GM18520 (cell line): ENCODE measurements around the gene HYCC2.
"Not testable (repeated sequence)": the region's sequence is repeated elsewhere in the genome, so short reads cannot be mapped to it uniquely, and the experiment has no call there.

Experiments used
- ATAC-seq: cut with Tn5 transposase; IDR thresholded peaks from one replicate; pipeline ENCODE4 v1.9.1; 2021; ENCODE audit not compliant: unreplicated experiment

Gene HYCC2

DNA sequence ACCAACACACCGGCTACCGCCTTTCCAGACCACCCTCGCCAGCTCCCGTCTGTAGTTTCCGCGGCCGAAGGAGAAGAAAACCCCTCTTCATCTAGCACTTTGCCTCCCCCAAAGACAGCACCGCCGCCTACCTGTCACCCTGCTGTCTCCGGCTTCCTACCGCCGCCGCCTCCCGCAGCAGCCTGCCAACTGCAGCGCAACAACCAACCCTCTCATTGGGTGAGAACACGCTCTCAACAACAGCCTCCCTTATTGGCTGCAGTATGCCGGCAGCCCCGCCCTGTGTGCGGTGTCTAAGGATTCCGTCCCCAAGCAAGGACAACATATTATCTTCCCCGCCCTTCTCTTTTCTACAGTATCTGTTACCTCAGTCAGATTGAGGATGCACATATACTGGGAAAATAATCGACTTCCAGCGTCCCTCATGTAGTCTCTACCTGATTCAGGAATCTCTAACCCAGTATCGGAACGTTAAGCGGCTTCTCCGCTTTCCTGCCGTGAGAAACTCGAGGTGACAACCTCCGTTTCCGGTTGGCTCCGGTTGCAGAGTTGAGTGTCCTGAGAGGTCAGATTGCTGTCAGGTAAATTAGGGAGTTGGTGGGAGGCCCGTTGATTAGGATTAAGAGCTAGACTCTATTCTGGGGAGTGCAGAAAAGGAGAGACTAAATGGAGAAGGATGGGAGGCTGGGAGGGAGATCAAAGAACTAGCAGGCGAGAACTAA is at the start of gene HYCC2, which contains the start of gene NDUFB3:
Gene HYCC2 (minus strand): TSS at position 193 of the 722 bp plus-strand sequence. CDS start 47,662 bp downstream, outside the sequence.
Gene NDUFB3 (plus strand): TSS at position 523 of the 722 bp plus-strand sequence. CDS start 6,882 bp downstream, outside the sequence.
- ATAC-seq, result peak; percentile 98

GRCh38 chr2:201118961-201119854 is 47.7 kb upstream of the HYCC2 start:
- no peak for ATAC-seq

DNA sequence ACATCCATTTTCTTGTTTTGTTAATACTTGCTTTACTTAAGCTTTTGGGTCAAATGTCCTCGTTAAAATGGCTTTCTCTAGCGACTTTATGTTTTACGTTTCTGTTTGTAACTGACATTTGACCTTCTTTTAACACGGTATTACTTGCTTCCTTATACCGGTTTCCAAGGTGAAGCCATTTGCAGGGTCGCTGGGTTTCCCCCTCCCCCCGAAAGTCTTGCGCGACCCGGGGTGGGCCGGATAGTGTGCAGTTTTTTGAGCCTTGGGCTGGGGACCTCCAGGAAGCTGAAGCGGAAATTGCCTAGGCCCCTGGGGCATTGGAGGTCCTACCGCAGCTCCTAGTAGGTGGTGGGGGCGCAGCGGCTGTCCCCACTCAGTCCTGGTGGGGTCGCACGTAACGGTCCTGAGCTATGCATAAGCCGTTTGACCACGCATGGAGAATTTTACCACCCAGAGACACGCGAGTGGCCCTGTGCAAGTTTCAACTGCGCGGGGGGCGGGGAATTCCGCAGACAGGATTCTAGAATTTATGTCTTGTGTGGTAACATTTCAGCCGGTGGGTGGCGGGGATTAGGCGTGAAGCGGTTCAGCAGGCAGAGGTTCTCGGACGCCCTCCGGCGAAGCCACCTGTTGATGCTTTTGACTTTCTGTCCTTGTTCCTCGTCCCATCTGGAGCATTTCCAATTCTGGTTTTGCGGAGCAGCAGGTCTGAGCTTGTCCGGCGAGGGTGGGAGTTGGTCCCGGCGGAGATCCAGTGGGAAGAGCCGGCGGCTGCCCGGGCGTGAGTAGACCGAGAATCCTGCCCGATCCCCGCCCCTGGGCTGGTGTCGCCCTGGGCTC is 46.9 kb upstream of the HYCC2 start:
- peak; percentile 21 for ATAC-seq

GRCh38 chr2:201117735-201118094 is 46.2 kb upstream of the HYCC2 start:
- ATAC-seq, result not testable (repeated sequence)

DNA sequence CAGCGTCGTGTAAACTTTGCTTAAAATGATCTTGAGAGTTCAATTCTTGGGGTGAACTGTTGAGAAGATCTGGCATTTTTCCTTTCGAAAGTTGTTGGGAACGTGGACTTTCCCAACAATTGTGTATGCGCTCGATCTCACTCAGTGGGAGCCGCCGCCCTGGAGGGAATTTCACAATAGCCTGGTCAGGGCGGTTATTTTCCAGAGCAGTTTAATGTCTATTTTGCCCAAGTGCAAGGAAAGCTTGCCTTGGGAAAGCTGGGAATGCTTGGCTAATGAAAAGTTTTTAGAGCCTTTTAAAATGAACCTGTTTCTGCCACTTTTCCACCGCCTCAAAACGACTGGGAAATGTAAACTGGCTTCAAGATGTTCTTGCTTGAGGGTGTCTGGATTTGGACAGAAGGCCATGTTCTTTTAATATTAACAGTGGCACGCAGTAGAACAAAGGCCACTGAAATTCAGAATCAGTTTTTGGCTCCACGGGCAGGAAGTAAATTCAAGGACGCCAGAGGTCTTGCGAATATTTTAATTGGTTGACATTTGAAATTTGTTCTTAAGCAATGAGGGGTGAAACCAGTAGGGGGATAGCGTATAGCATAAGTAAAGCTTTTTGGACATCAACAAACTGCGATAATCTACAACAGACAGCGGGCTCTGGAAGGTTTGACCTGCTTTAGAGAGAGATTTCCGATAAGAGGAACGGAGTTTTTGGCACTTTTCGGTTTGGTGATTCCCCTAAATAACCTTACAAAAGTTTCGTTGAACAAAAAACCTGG is 45.7 kb upstream of the HYCC2 start:
- ATAC-seq, result peak; percentile 22

GRCh38 chr2:201116115-201116958 is 44.9 kb upstream of the HYCC2 start, which contains the start of gene CFLAR:
Gene CFLAR (plus strand): TSS chr2:201116164. CDS start chr2:201129866, 13,702 bp downstream.
- ATAC-seq, result peak; percentile 20

GRCh38 chr2:201114846-201115245 is 43.4 kb upstream of the HYCC2 start:
- no peak for ATAC-seq

- no peak for ATAC-seq
Measured at GRCh38 chr2:201114350-201114749, 42.9 kb upstream of the HYCC2 start.

GRCh38 chr2:201111096-201111495 is 39.6 kb upstream of the HYCC2 start:
- no peak for ATAC-seq

- ATAC-seq, result no peak
Measured at GRCh38 chr2:201110615-201111014, 39.1 kb upstream of the HYCC2 start.

DNA sequence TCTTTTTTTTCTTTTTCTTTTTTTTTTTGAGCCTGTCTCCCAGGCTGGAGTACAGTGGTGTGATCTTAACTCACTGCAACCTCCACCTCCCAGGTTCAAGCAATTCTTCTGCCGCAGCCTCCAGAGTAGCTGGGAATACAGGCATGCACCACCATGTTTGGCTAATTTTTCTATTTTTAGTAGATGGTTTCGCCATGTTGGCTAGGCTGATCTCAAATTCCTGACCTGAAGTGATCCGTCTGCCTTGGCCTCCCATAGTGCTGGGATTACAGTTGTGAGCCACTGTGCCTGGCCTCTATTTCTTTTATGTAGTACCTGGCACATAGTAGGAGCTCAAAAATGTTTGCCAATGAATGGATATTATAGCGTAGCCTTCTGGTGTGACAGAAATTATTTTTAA is 37.7 kb upstream of the HYCC2 start:
- ATAC-seq, result no peak

- ATAC-seq, result no peak
Measured at GRCh38 chr2:201108341-201108740, 36.9 kb upstream of the HYCC2 start.

- no peak for ATAC-seq
Measured at GRCh38 chr2:201107624-201108023, 36.2 kb upstream of the HYCC2 start.

DNA sequence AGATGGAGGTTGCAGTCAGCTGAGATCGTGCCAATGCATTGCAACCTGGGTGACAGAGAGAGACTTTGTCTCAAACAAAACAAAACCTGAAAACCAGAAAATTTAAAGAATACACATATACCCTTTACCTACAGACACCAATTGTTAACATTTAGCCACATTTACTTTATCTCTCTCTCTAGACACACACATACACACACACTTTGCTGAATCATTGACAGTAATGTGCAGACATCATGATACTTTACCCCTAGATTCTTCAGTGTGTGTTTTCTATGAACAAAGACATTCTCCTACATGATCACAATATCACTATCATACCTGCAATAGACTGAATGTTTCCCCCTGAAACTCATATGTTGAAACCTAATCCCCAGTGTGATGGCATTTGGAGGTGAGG is 34.3 kb upstream of the HYCC2 start:
- no peak for ATAC-seq

DNA sequence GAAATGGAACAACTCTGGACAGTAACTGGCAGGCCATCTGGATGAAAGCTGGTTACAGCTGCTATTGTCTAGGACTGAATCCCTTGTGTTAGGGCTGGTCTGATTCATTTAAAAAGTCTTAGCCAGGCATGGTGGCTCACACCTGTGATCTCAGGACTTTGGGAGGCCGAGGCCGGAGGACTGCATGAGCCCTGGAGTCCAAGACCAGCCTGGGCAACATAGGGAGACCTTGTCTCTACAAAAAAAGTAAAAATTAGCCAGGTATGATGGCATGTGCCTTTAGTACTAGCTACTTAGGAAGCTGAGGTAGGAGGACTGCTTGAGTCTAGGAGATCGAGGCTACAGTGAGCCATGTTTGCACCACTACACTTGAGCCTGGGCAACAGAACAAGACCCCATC is 29.0 kb upstream of the HYCC2 start:
- ATAC-seq, result no peak

DNA sequence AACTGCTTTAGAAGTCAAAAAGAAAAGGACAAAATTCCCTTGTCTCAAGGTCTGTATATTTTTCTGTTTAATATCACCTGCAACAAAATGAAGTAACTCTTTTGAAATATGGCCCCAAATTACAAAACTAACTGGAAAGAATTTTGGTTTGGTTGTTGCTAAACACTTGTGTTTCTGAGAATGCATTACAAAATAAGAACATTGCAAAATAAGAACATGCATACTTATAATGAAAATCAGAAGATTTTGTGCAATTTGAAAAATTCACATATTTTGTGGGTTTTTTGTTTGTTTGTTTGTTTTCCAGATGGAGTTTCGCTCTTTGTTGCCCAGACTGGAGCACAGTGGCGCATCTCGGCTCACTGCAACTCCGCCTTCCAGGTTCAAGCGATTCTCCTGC is 22.1 kb upstream of the HYCC2 start:
- ATAC-seq, result no peak

- ATAC-seq, result no peak
Measured at GRCh38 chr2:201090574-201090973, 19.1 kb upstream of the HYCC2 start.

GRCh38 chr2:201084863-201085262 is 13.4 kb upstream of the HYCC2 start:
- no peak for ATAC-seq

DNA sequence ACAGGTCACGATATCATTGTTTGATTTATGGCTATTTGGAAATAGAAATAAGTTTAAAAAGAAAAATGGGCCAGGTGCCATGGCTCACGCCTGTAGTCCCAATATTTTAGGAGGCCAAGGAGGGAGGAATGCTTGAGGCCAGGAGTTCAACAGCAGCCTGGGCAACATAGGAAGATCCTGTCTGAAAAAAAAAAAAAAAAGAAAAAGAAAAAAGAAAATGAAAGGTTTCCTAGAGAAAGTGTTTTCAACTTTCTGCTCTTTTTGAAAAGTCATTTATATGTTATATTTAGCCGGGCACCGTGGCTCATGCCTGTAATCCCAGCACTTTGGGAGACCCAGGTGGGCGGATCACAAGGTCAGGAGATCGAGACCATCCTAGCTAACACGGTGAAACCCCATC is 3.5 kb upstream of the HYCC2 start:
- ATAC-seq, result no peak
